SH-SY5Y (cell line): ENCODE measurements around the gene ROBO1.

Source experiments
- GATA2 ChIP-seq: IDR thresholded peaks from 2 replicates; pipeline ENCODE4 v1.6.1; 2011; ENCODE audit warnings: mild to moderate bottlenecking, low read depth, low read length
- GATA3 ChIP-seq: IDR thresholded peaks from 2 replicates; pipeline ENCODE4 v1.6.1; 2011; ENCODE audit warnings: low read depth, mild to moderate bottlenecking, low read length, moderate library complexity

DNA sequence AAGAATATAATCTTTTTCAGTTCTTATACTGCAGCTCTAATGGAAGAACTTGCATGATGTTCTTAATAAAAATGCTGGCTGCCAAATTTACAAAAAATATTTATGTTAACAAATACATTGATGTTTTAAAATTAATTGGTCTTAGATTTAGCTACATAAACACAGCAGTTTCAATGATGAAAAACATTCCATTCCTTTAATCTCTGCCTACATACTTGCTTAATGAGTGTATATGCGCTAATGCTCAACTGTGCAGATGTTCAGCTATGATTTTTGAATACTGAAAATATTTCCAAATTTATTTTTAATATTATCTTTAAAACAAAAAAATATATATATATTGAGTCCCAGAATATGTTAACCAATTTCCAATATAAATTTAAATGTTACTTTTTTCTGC is 867.4 kb downstream of the ROBO1 start:
- TF ChIP-seq GATA2 = no peak
- no peak for TF ChIP-seq GATA3
